ENCODE measurements around the gene RERE. TPM values are rescaled to one million over a fixed set of nuclear protein-coding genes. Genes with fewer than 3 reads are reported as not detected.

Gene RERE
- total RNA-seq, 1 experiment from 2014 or later = 14.9 TPM

GRCh38 chr1:8574985-8575384 is 242.5 kb downstream of the RERE start:
- DNase-seq (ENCODE audit: low read depth) = no peak

DNA sequence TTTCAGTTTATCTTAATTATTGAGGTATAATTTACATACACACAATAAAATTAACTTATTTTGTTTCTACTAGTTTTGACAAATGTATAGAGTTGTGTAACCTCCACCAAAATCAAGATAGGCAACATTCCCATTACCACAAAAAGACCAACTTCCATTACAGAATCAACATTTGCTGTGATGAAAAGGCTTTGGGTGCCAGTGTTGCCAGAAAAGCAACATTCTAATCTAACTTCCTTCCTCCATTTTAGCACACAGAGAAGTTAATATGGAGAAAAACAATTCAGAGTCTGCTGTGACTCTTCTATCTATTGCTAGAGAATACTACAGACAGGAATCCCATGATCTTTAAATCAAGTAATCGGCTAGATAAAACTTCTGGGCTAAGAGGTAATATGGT is 245.3 kb downstream of the RERE start:
- no peak for DNase-seq (ENCODE audit: low read depth)

DNA sequence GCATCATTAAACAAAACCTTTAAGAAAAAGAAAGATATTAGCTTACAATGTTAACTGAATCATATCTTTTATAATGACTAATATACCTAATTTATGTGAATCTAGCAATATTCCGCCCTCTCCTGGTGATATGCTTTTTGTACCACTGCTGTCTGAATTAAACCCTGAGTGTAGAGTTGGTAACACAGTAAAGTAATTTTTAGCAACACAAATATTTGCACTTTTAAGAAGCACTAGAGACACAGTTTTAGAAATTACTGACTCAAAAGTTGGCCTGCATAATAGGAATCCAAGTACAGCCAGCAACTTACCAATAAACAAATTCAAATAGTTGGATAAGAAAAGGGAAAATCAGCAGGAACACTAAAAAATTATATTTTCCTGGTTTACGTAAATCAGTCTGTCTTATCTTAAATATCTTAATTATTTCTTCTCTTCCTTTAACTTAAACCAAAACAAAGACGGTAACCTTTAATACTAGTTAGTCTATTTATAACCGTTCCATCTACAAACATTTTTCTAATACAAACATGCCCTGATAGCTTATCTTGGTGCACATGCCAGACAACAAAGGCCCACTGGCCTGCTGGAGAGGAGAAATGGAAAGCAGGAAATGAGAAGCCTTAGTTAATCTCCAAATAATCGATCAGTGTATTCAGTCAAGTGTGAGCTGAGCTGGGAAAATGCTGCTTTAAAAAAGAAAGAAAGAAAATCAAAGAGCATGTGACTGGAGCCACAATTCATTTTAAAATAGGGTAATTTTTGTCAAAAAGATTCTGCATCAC is 246.0 kb downstream of the RERE start:
- no peak for DNase-seq (ENCODE audit: low read depth)

- DNase-seq (ENCODE audit: low read depth) = no peak
Observed at GRCh38 chr1:8570465-8570864, 247.0 kb downstream of the RERE start.

DNA sequence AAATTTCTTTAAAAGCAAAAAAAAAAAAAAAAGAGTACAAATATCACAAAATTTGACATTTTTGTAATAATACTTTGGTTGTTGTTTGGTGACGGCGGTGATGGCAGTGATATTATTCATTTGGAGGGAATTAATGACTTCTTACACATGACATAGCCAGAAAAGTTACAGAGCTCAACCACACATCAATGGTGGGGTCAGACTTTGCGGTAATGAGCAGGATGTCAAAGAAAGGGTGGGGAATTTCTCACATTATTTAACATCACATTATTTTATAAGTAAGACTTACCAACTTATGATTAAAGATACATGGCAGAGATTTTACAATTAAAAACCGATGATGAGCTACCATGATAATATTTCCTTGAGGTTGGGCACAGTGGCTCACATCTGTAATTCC is 248.2 kb downstream of the RERE start:
- no peak for DNase-seq (ENCODE audit: low read depth)

- DNase-seq (ENCODE audit: low read depth) = no peak
Observed at GRCh38 chr1:8568837-8569236, 248.6 kb downstream of the RERE start.

DNA sequence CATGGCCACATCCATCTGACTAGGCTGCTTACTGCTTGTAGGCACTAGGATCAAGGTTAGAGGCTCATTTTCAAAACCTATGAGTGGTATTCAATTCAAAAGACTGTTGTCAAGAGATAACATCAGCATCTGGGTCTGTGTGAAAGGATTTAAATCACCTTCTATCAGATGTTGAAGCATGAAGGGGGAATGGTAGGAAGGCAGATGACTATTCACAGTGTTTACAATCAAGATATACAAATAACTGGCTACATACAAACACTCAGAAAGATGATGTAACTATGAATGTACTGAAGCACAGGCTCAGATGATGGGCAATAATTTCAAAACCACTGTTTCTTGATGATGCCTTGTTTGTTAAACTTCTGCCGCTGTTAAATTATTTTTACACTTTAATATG is 250.3 kb downstream of the RERE start:
- no peak for DNase-seq (ENCODE audit: low read depth)

GRCh38 chr1:8565802-8566201 is 251.6 kb downstream of the RERE start:
- no peak for DNase-seq (ENCODE audit: low read depth)

DNA sequence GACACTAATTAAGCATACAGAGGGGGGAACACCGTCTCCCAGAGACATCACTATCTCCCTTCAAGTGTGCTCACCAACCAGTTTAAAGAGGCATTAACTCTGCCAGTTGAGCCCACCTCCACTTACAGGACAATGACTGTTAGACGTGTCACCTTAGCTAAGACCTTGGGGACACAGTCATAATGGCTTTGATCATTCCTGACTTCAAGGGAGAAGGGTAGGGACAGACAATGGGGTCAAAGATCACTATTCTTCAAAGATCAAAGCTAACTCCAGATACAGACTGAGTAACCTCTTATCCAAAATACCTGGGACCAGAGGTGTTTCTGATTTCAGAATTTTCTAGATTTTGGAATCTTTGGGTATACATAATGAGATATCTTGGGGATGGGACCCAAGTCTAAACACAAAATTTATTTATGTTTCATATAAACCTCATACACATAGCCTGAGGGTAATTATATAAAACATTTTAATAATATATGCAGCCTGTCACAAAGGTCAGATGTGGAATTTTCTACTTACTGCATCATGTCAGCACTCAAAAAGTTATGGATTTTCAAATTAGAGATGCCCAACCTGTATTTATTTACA is 253.4 kb downstream of the RERE start:
- no peak for DNase-seq (ENCODE audit: low read depth)

- DNase-seq (ENCODE audit: low read depth) = no peak
Observed at GRCh38 chr1:8562881-8563865, 254.3 kb downstream of the RERE start.

GRCh38 chr1:8562222-8562621 is 255.2 kb downstream of the RERE start:
- DNase-seq (ENCODE audit: low read depth) = no peak

DNA sequence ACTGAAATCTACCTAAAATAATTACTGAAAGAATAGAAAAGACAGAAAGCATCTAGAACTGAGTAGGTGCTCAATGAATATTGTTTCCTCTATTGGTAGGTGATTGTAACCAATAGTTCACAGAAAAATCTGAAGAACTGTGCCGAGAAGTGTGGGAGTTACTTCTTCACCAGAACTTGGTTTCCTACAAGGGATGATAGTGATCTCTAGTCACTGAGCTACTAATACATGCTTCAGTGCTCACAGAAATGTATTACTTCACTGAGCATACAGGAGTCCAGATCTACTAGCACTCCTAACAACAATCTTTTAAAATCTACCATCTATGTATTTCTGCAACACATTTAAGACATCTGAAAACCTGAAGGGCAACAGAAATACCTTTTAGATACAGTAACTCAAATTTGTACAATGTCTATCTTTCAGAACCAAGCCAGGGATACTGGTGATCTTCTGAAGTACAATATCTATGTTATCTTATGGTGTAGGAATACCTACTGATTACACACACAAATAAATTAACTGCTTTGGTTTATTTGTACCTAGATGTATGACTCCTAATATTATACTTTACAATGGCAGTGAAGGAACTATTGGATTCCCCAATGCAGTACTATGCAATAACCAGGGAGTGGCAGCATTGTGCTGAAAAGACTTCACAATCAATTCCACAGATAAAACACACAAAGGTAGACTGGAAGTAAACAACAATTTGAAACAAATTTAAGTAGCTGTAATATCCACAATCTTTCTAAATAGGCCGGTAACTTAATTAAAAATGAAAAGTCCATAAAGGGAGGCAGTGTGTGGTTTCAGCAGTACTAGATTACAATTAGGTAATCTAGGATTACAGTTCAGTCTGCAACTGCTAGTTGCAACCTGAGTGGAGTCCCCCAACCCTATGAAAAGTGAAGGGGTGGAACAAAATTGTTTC is 256.6 kb downstream of the RERE start:
- no peak for DNase-seq (ENCODE audit: low read depth)

DNA sequence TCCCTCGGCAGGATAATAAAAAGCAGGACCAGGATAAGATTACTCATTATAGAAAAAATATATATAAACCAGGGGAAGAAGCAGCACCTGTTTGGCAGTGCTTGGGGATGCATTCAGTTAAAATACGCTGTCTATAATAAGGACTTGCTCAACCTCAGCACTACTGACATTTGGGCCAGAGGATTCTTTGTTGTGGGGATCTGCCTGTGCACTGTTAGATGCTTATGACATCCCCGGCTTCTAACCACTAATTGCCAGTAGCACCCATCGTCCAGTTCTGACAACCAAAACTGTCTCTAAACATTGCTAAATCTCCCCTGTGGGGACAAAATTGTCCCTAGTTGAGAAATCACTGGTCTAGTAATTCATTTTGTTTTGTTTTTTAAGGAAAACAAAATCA is 257.4 kb downstream of the RERE start:
- no peak for DNase-seq (ENCODE audit: low read depth)

DNA sequence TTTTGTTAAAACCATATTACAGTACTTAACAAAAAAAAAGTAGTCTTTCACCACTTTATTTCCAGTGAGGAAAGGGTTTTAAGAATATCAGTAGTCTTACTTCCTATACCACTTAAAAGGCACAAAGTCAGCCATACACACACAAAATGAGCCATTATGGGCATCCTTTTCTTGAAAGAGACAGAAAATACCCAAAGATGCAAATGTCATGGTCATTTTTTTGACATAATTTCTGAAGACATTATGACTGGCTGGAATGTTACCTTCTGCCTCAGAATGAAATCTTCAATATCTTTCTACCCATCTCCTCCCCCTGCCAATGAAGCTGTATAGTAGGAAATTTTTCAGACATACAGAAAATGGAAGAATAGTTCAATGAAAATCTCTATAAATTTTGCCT is 261.9 kb downstream of the RERE start:
- DNase-seq (ENCODE audit: low read depth) = no peak

GRCh38 chr1:8554956-8555534 is 262.4 kb downstream of the RERE start:
- peak; percentile 50 for DNase-seq (ENCODE audit: low read depth)

DNA sequence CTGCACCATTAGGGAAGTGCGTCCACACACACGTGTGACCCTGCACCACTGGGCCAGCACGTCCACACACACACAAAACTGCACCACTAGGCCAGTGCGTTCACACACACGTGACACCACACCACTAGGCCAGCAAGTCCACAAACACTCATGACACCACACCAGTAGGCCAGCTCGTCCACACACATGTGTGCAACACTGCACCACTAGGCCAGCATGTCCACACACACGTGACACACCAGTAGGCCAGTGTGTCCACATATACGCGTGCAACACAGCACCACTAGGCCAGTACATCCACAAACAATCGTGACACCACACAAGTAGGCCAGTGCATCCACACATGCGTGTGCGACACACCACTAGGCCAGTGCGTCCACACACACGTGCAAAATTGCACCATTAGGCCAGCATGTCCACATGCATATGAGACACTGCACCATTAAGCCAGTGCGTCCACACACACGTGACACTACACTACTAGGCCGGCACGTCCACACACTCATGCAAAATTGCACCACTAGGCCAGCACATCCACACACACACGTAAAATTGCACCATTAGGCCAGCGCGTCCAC is 264.5 kb downstream of the RERE start:
- DNase-seq (ENCODE audit: low read depth) = no peak

DNA sequence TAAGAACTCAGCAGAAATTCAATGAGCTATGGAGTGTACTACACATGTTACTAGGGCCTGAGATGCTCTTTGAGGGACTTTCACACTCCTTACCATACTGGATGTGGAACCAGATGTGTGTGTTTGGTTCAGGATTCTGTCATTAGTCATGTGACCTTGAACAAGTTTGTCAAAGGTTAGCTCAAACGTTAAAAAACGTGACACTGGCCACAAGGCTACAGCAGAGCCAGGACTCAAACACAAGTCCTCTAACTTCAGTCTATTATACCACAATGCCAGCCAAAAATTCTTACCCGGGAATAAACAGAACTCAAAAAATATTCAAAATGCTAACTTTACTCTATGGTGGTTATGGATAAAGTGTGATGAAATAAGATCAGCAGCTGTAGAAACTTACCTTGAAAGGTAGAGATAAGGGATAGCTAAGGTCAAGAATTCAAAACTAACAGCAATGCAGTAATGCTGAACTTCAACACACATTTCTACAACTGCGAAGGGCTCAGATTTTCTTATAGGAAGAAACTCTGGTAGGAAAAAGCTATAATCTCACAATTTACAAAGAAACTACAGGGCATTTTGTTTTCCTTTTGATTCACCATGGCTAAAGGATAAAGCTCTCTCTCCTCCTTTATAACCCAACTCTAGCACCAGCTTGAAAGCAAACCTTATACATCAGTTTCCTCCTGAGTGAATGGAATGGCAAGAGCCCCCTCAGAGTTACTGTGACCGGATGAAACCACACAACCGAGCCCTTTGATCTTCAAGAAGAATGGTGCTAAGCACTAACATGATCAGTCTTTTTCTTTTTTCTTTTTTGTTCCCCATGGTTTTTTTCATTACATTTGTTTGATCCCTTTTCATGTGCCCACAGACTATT is 265.6 kb downstream of the RERE start:
- no peak for DNase-seq (ENCODE audit: low read depth)

DNA sequence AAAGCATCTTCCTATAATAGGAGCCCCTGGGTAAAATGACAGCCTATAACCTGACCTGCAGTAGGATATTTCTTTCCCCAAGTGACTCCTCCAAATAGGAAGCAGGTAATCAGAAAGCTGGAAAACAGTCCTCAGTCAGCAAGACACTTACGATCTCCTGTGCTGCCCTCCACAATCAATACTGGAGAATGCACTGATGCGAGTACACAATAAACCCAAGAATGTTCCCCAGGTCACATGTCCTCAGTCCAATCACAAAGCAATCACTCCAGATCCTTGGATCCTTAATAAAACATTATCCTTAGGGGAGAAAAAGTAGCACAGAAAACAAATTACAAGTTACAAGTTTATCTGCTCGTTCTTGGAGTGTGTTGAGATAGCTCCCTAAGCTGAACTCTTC is 266.4 kb downstream of the RERE start:
- no peak for DNase-seq (ENCODE audit: low read depth)

DNA sequence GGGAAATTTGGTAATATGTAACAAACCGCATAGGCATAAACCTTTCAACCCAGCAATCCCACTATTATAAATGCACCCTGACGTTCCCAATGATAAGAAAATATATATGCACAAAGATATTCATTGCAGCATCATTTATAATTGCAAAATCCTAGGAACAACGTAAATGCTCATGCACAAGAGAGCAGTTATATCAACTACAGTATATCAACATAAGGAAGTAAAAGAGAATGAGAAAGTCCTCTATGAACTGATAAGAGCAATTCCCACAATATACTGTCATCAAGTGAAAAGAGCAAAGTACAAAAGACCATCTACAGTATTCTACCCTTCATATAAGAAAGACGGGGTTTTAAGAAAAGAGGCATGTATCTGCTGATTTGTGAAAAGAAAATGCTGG is 269.6 kb downstream of the RERE start:
- no peak for DNase-seq (ENCODE audit: low read depth)

DNA sequence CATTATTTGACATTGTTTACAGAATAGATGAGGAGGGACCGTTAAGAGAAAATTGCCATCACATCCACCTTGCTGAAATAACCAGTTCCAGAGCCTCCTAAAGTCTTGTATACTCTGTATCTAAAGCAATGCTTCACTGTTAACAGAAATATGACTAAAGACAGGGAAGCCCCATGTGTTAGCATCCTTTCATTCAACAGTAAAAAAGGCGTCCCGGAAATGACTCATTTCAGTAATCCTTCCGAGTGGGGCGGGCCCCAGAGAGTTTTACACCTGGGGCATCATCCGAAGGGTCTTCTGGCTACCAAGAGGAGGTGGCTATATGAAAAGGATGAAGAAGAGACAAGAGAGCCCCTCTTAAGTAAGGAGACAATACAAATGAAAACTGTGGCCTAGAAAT is 272.4 kb downstream of the RERE start:
- no peak for DNase-seq (ENCODE audit: low read depth)
